HG03045 (cell line): ENCODE data around the gene LHFPL3.
A peak's percentile ranks its signal among the peaks of the same experiment; 100 is the strongest.

ENCODE experiments used
- ATAC-seq: cut with Tn5 transposase; IDR thresholded peaks from one replicate; pipeline ENCODE4 v1.9.1; 2021; ENCODE audit warnings: mild to moderate bottlenecking, moderate library complexity; ENCODE audit not compliant: unreplicated experiment

The LHFPL3 gene

GRCh38 chr7:104883718-104884452 lies 555.5 kb downstream of the LHFPL3 start:
- peak; percentile 90 for ATAC-seq

- ATAC-seq = no peak
These were observed 558.2 kb downstream of the LHFPL3 start for GRCh38 chr7:104886651-104887050.

- no peak for ATAC-seq
These were observed 561.8 kb downstream of the LHFPL3 start for GRCh38 chr7:104890216-104890615.

- ATAC-seq = no peak
These were observed 563.5 kb downstream of the LHFPL3 start for GRCh38 chr7:104891949-104892348.

- no peak for ATAC-seq
These were observed 565.9 kb downstream of the LHFPL3 start for GRCh38 chr7:104894314-104894713.

GRCh38 chr7:104894726-104895521 lies 566.5 kb downstream of the LHFPL3 start:
- ATAC-seq = no peak

- peak; percentile 49 for ATAC-seq
These were observed 567.3 kb downstream of the LHFPL3 start for GRCh38 chr7:104895522-104896236.

- ATAC-seq = no peak
These were observed 570.0 kb downstream of the LHFPL3 start for GRCh38 chr7:104898434-104898833.

GRCh38 chr7:104900525-104901239 lies 572.3 kb downstream of the LHFPL3 start:
- ATAC-seq = no peak

GRCh38 chr7:104901240-104901619 lies 572.8 kb downstream of the LHFPL3 start:
- no peak for ATAC-seq

- ATAC-seq = no peak
These were observed 573.8 kb downstream of the LHFPL3 start for GRCh38 chr7:104902183-104902582.

- ATAC-seq = no peak
These were observed 574.6 kb downstream of the LHFPL3 start for GRCh38 chr7:104903044-104903443.

GRCh38 chr7:104903846-104904245 lies 575.4 kb downstream of the LHFPL3 start:
- ATAC-seq = no peak

GRCh38 chr7:104906032-104906431 lies 577.6 kb downstream of the LHFPL3 start:
- no peak for ATAC-seq

- ATAC-seq = no peak
These were observed 578.2 kb downstream of the LHFPL3 start for GRCh38 chr7:104906556-104906955.

GRCh38 chr7:104908636-104909035 lies 580.2 kb downstream of the LHFPL3 start:
- no peak for ATAC-seq

- no peak for ATAC-seq
These were observed 580.7 kb downstream of the LHFPL3 start for GRCh38 chr7:104909096-104909495.

GRCh38 chr7:104914421-104914820 lies 586.0 kb downstream of the LHFPL3 start:
- no peak for ATAC-seq

GRCh38 chr7:104921596-104921995 lies 593.2 kb downstream of the LHFPL3 start:
- no peak for ATAC-seq

- ATAC-seq = peak; percentile 9
These were observed 594.0 kb downstream of the LHFPL3 start for GRCh38 chr7:104922182-104923009.
